Vagina (tissue), 2 donors: Measurements from ENCODE around the gene IGF1. TPM values are rescaled to one million over a fixed set of nuclear protein-coding genes. Genes with fewer than 3 reads are reported as not detected.

ENCODE experiments used
- DNase-seq, 2 donors: peaks; one replicate each; pipeline ENCODE4 v3.0.0-alpha.2; 2017; ENCODE audit errors: extremely low spot score in 2 of 2
- H3K27ac ChIP-seq: fragments of 200-600 bp; sonication (generic); one replicate; pipeline ENCODE4 v1.5.1; 2019
- H3K27me3 ChIP-seq: fragments of 200-600 bp; sonication (generic); one replicate; pipeline ENCODE4 v1.5.1; 2019
- H3K36me3 ChIP-seq, 2 donors: fragments of 200-600 bp; sonication (generic); one replicate each; pipeline ENCODE4 v1.5.1; 2017 to 2019
- H3K4me1 ChIP-seq: fragments of 200-600 bp; sonication (generic); one replicate; pipeline ENCODE4 v1.5.1; 2019
- H3K4me3 ChIP-seq, 2 donors: fragments of 200-600 bp; sonication (generic); 1 replicate in 1 of 2; 2 replicates in 1 of 2; pipeline ENCODE4 v1.5.1; 2016 to 2019
- H3K9me3 ChIP-seq: fragments of 200-600 bp; sonication (generic); one replicate; pipeline ENCODE4 v1.5.1; 2019
- CTCF ChIP-seq, 3 experiments: fragments of 450-650 bp in 2 of 3; fragments of 200-600 bp in 1 of 3; sonication (generic) in 1 of 3; IDR thresholded peaks; one replicate each; pipeline ENCODE4 v1.5.1; 2017 to 2019; ENCODE audit warnings: antibody characterized with exemption in 3 of 3, mild to moderate bottlenecking in 2 of 3, moderate library complexity in 2 of 3
- POLR2A ChIP-seq, 2 donors: fragments of 450-650 bp; IDR thresholded peaks; one replicate each; pipeline ENCODE4 v1.6.1; 2017; ENCODE audit warnings: antibody characterized with exemption in 2 of 2, mild to moderate bottlenecking in 2 of 2, moderate library complexity in 2 of 2
- POLR2AphosphoS5 ChIP-seq, 2 donors: sonication (generic); formaldehyde crosslinking; IDR thresholded peaks; one replicate each; pipeline ENCODE4 v1.9.0; 2017; ENCODE audit warnings: antibody characterized with exemption in 2 of 2, mild to moderate bottlenecking in 2 of 2, low read depth in 1 of 2; ENCODE audit not compliant: insufficient read depth in 1 of 2
- intact Hi-C: fragments of 100-400 bp; cut with DNase I; formaldehyde crosslinking; loops from one replicate; pipeline ENCODE4 v1.15.1; 2023
- total RNA-seq: library from RNA; depleted of rRNA; stranded (reverse); fragments of >200 nt; gene quantifications from one replicate; pipeline ENCODE4 v1.2.3, GENCODE V29; 2016

IGF1 gene
- total RNA-seq, 1 donor from 2014 or later: 68.0 TPM

- TF ChIP-seq CTCF (IDR thresholded peaks at IDR 0.05): no peak
- no peak for TF ChIP-seq POLR2A (IDR thresholded peaks at IDR 0.05)
- TF ChIP-seq POLR2AphosphoS5 (IDR thresholded peaks at IDR 0.05; ENCODE audit: insufficient read depth in 1 of 2, low read depth in 1 of 2): no peak
- intact Hi-C loops: no loop called here
- no peak overlapping the region for H3K27ac ChIP-seq
- no peak overlapping the region for H3K4me3 ChIP-seq
- H3K36me3 ChIP-seq: no peaks in the 10 kb centered on the region
- H3K9me3 ChIP-seq: no peaks in the 10 kb centered on the region
- H3K4me1 ChIP-seq: no peaks in the 10 kb centered on the region
- no peak for DNase-seq
- no peaks in the 10 kb centered on the region for H3K27me3 ChIP-seq
Measured at GRCh38 chr12:102512523-102512922, 32.2 kb upstream of the IGF1 start.

GRCh38 chr12:102511575-102511974 is 31.2 kb upstream of the IGF1 start:
- H3K36me3 ChIP-seq: no peaks in the 10 kb centered on the region
- no peaks in the 10 kb centered on the region for H3K9me3 ChIP-seq
- no peak overlapping the region for H3K4me3 ChIP-seq
- H3K27me3 ChIP-seq: no peaks in the 10 kb centered on the region
- intact Hi-C loops: no loop called here
- TF ChIP-seq POLR2A (IDR thresholded peaks at IDR 0.05): no peak
- TF ChIP-seq POLR2AphosphoS5 (IDR thresholded peaks at IDR 0.05; ENCODE audit: insufficient read depth in 1 of 2, low read depth in 1 of 2): no peak
- no peak for TF ChIP-seq CTCF (IDR thresholded peaks at IDR 0.05)
- no peak overlapping the region for H3K27ac ChIP-seq
- H3K4me1 ChIP-seq: no peaks in the 10 kb centered on the region
- DNase-seq: no peak

GRCh38 chr12:102510463-102510862 is 30.1 kb upstream of the IGF1 start:
- H3K36me3 ChIP-seq: no peaks in the 10 kb centered on the region

GRCh38 chr12:102510031-102510430 is 29.7 kb upstream of the IGF1 start:
- H3K4me3 ChIP-seq: no peak overlapping the region
- intact Hi-C loops: no loop called here
- no peak overlapping the region for H3K27ac ChIP-seq
- H3K9me3 ChIP-seq: no peaks in the 10 kb centered on the region
- TF ChIP-seq CTCF (IDR thresholded peaks at IDR 0.05): no peak
- TF ChIP-seq POLR2A (IDR thresholded peaks at IDR 0.05): no peak
- TF ChIP-seq POLR2AphosphoS5 (IDR thresholded peaks at IDR 0.05; ENCODE audit: insufficient read depth in 1 of 2, low read depth in 1 of 2): no peak
- no peaks in the 10 kb centered on the region for H3K36me3 ChIP-seq
- H3K4me1 ChIP-seq: no peaks in the 10 kb centered on the region
- no peaks in the 10 kb centered on the region for H3K27me3 ChIP-seq
- no peak for DNase-seq

More at GRCh38 chr12:102510463-102510862, 30.1 kb upstream of the IGF1 start:
- Histone ChIP-seq H3K4me3 (no peak overlapping the region), H3K9me3 (no peaks in the 10 kb centered on the region), H3K4me1 (no peaks in the 10 kb centered on the region), H3K27me3 (no peaks in the 10 kb centered on the region), H3K27ac (no peak overlapping the region)
- no peak for TF ChIP-seq POLR2A (IDR thresholded peaks at IDR 0.05)
- TF ChIP-seq CTCF (IDR thresholded peaks at IDR 0.05): no peak
- TF ChIP-seq POLR2AphosphoS5 (IDR thresholded peaks at IDR 0.05; ENCODE audit: insufficient read depth in 1 of 2, low read depth in 1 of 2): no peak
- no peak for DNase-seq
- intact Hi-C loops: no loop called here

GRCh38 chr12:102509123-102509626 is 28.8 kb upstream of the IGF1 start:
- Histone ChIP-seq H3K9me3 (no peaks in the 10 kb centered on the region), H3K36me3 (no peaks in the 10 kb centered on the region), H3K4me1 (no peaks in the 10 kb centered on the region), H3K27me3 (no peaks in the 10 kb centered on the region), H3K27ac (no peak overlapping the region), H3K4me3 (no peak overlapping the region)
- intact Hi-C loops: no loop called here
- no peak for TF ChIP-seq CTCF (IDR thresholded peaks at IDR 0.05)
- no peak for TF ChIP-seq POLR2A (IDR thresholded peaks at IDR 0.05)
- no peak for TF ChIP-seq POLR2AphosphoS5 (IDR thresholded peaks at IDR 0.05; ENCODE audit: insufficient read depth in 1 of 2, low read depth in 1 of 2)
- DNase-seq: no peak
